ENCODE measurements around the gene SYNJ2. TPM values are rescaled to one million over a fixed set of nuclear protein-coding genes. Genes with fewer than 3 reads are reported as not detected.

Gene SYNJ2
- total RNA-seq, 1 donor from 2014 or later, result 42.7 TPM

DNA sequence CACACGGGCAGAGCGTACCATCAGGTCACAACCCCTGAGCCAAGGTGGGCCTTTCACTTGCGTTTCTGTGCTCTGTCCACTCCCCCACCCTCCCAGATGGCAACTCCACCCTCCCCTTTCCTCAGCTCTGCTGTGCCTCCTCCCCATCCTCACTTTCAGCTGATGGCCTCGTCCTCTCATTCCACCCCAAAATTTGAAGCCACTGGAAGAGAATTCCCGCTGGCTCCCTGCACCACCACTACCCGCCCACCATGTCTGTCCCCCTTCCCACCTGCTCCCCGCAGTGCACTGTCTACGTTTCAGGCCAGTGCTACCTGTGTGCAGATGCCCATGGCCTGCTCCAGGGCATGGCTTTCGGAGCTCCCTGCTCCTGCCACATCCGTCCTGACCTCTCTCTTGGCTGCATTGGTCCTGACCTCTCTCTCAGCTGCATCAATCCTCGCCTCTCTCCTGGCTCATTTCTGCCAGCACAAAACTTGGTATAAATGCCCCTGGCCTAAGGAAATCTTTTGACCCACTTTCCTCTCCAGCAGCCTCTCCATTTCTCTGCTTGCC lies 24.0 kb downstream of the SYNJ2 start:
- Mint-ChIP-seq H3K36me3 (peaks cover 16% of the 10 kb centered on the region), H3K27me3 (ENCODE audit: low read depth) (no peaks in the 10 kb centered on the region)

GRCh38 chr6:158006331-158006730 lies 24.7 kb downstream of the SYNJ2 start:
- H3K27ac Mint-ChIP-seq, result peak overlapping the region; percentile 11
- no peaks in the 10 kb centered on the region for H3K27me3 Mint-ChIP-seq (ENCODE audit: low read depth)
- peaks cover 9% of the 10 kb centered on the region for H3K9me3 Mint-ChIP-seq
- H3K4me1 Mint-ChIP-seq, result peaks cover 60% of the 10 kb centered on the region
- DNase-seq (ENCODE audit: low spot score in 2 of 2, unreplicated experiment in 2 of 2), result no peak
- TF ChIP-seq, protein P1, sequence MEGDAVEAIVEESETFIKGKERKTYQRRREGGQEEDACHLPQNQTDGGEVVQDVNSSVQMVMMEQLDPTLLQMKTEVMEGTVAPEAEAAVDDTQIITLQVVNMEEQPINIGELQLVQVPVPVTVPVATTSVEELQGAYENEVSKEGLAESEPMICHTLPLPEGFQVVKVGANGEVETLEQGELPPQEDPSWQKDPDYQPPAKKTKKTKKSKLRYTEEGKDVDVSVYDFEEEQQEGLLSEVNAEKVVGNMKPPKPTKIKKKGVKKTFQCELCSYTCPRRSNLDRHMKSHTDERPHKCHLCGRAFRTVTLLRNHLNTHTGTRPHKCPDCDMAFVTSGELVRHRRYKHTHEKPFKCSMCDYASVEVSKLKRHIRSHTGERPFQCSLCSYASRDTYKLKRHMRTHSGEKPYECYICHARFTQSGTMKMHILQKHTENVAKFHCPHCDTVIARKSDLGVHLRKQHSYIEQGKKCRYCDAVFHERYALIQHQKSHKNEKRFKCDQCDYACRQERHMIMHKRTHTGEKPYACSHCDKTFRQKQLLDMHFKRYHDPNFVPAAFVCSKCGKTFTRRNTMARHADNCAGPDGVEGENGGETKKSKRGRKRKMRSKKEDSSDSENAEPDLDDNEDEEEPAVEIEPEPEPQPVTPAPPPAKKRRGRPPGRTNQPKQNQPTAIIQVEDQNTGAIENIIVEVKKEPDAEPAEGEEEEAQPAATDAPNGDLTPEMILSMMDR (IDR thresholded peaks at IDR 0.05; ENCODE audit: unreplicated experiment), result no peak
- H3K4me3 Mint-ChIP-seq, result no peak overlapping the region
- peaks cover 22% of the 10 kb centered on the region for H3K36me3 Mint-ChIP-seq

More for the DNA sequence above, 24.0 kb downstream of the SYNJ2 start:
- TF ChIP-seq, protein P1 (IDR thresholded peaks at IDR 0.05; ENCODE audit: unreplicated experiment), result no peak
- peak overlapping the region; percentile 57 for H3K27ac Mint-ChIP-seq
- H3K9me3 Mint-ChIP-seq, result peaks cover 9% of the 10 kb centered on the region
- H3K4me1 Mint-ChIP-seq, result peaks cover 63% of the 10 kb centered on the region
- no peak for DNase-seq (ENCODE audit: low spot score in 2 of 2, unreplicated experiment in 2 of 2)
- no peak overlapping the region for H3K4me3 Mint-ChIP-seq

GRCh38 chr6:158006821-158007570 lies 25.3 kb downstream of the SYNJ2 start:
- TF ChIP-seq, protein P1 (IDR thresholded peaks at IDR 0.05; ENCODE audit: unreplicated experiment), result no peak
- no peak overlapping the region for H3K4me3 Mint-ChIP-seq
- no peak overlapping the region for H3K27ac Mint-ChIP-seq
- DNase-seq (ENCODE audit: low spot score in 2 of 2, unreplicated experiment in 2 of 2), result no peak
- no peaks in the 10 kb centered on the region for H3K27me3 Mint-ChIP-seq (ENCODE audit: low read depth)
- H3K36me3 Mint-ChIP-seq, result peaks cover 21% of the 10 kb centered on the region
- H3K4me1 Mint-ChIP-seq, result peaks cover 57% of the 10 kb centered on the region
- peaks cover 6% of the 10 kb centered on the region for H3K9me3 Mint-ChIP-seq

- H3K36me3 Mint-ChIP-seq, result peaks cover 23% of the 10 kb centered on the region
- DNase-seq (ENCODE audit: low spot score in 2 of 2, unreplicated experiment in 2 of 2), result no peak
- peaks cover 8% of the 10 kb centered on the region for H3K9me3 Mint-ChIP-seq
- TF ChIP-seq, protein P1 (IDR thresholded peaks at IDR 0.05; ENCODE audit: unreplicated experiment), result no peak
- H3K27ac Mint-ChIP-seq, result peak overlapping the region; percentile 94
- H3K4me1 Mint-ChIP-seq, result peaks cover 41% of the 10 kb centered on the region
- H3K4me3 Mint-ChIP-seq, result no peak overlapping the region
- no peaks in the 10 kb centered on the region for H3K27me3 Mint-ChIP-seq (ENCODE audit: low read depth)
Measured at GRCh38 chr6:158008864-158009113, 27.1 kb downstream of the SYNJ2 start.

DNA sequence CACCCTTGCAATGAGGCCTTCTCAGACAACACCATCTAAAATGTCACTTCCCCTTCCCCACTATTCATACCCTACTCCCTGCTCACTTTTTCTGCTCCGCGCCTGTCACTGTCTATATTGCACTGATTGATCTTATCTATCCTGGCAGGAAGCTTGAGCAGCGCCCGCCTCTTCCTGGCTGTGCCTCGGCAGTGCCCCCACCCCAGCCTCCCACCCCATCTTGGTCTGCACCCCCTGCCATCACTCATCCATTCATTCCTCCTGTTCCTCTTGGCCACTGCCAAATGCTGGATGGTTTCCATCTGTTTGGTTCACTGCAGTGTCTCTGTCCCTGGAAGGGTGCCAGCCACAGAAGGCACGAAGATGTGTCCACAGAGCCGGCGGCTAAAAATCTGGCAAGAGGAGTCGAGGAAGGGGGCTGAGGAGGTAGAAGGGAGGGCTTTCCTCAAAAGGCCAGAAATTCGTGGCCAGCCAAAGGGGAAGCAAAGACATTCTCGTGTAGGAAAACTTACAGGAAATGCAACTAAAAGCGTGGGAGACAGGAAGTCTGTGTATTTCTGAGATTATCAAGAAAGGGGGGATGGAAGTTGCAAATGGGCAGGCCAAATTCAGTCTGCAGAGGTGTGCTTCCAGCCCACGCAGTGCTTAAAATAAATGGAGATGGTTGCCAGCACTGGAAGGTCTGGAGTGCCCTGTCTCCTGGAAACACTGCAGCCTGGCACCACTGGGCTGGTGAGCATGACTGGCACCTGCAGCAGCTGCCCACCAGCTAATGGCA lies 27.6 kb downstream of the SYNJ2 start:
- TF ChIP-seq, protein P1 (IDR thresholded peaks at IDR 0.05; ENCODE audit: unreplicated experiment), result no peak
- Mint-ChIP-seq H3K4me1 (peaks cover 35% of the 10 kb centered on the region), H3K27ac (peak overlapping the region; percentile 94), H3K27me3 (ENCODE audit: low read depth) (no peaks in the 10 kb centered on the region), H3K4me3 (no peak overlapping the region), H3K9me3 (peaks cover 8% of the 10 kb centered on the region), H3K36me3 (peaks cover 23% of the 10 kb centered on the region)
- peak; percentile 53 to 69 for DNase-seq (ENCODE audit: low spot score in 2 of 2, unreplicated experiment in 2 of 2)

All from mesothelial cell of epicardium (in vitro differentiated cells).